OCI-LY3 (cell line): ENCODE results near the gene MACROD2.

Experiments used
- H2AFZ ChIP-seq: fragments of 200-600, 300-600 bp; shearing (Covaris generic); 2 replicates; pipeline ENCODE4 v1.6.0; 2014; ENCODE audit warnings: antibody characterized with exemption, low read depth, low read length
- H3K27ac ChIP-seq: fragments of 200-600, 300-600 bp; sonication (generic); 2 replicates; pipeline ENCODE4 v1.5.1; 2014; ENCODE audit warnings: mild to moderate bottlenecking, low read length, moderate library complexity, mixed read lengths
- H3K27me3 ChIP-seq: fragments of 200-600, 300-600 bp; sonication (generic); 2 replicates; pipeline ENCODE4 v1.6.1; 2014; ENCODE audit warnings: low read depth, low read length, mixed read lengths
- H3K36me3 ChIP-seq: fragments of 200-600, 300-600 bp; sonication (generic); replicated peaks from 2 replicates; pipeline ENCODE3; 2014; ENCODE audit warnings: low read depth, low read length, mixed read lengths
- H3K4me1 ChIP-seq: fragments of 300-600, 200-600 bp; sonication (generic); 2 replicates; pipeline ENCODE4 v1.6.1; 2014; ENCODE audit warnings: low read length, mixed read lengths
- H3K4me2 ChIP-seq: fragments of 200-600, 300-600 bp; sonication (generic); 2 replicates; pipeline ENCODE4 v1.6.1; 2014; ENCODE audit warnings: low read length, mixed read lengths
- H3K4me3 ChIP-seq: fragments of 300-600, 200-600 bp; sonication (generic); 2 replicates; pipeline ENCODE4 v1.5.1; 2014; ENCODE audit warnings: antibody characterized with exemption, mild to moderate bottlenecking, low read length, moderate library complexity
- H3K79me2 ChIP-seq: fragments of 300-600, 200-600 bp; shearing (Covaris generic); 2 replicates; pipeline ENCODE4 v1.6.1; 2014; ENCODE audit warnings: mild to moderate bottlenecking, low read length, mixed read lengths
- H3K9ac ChIP-seq: fragments of 300-600, 200-600 bp; shearing (Covaris generic); 2 replicates; pipeline ENCODE4 v1.6.0; 2014; ENCODE audit warnings: mild to moderate bottlenecking, low read length, moderate library complexity
- H3K9me3 ChIP-seq: fragments of 200-600, 300-600 bp; shearing (Covaris generic); 2 replicates; pipeline ENCODE4 v1.6.1; 2014; ENCODE audit warnings: low read length, mixed read lengths; ENCODE audit not compliant: insufficient read depth
- H4K20me1 ChIP-seq: fragments of 200-600, 300-600 bp; sonication (generic); 2 replicates; pipeline ENCODE4 v1.6.1; 2016; ENCODE audit warnings: low read length, mixed read lengths; ENCODE audit not compliant: insufficient read depth
- EZH2phosphoT487 ChIP-seq: fragments of 200-600 bp; shearing (Covaris generic); IDR thresholded peaks from 2 replicates; pipeline ENCODE4 v1.6.1; 2018; ENCODE audit warnings: antibody characterized with exemption, mixed run types, low read depth
- TF ChIP-seq, protein P1 (sequence below): fragments of 200-600, 300-600 bp; sonication (generic); IDR thresholded peaks from 2 replicates; pipeline ENCODE4 v1.5.1; 2014; ENCODE audit warnings: antibody characterized with exemption, low read length, low read depth

The MACROD2 gene

DNA sequence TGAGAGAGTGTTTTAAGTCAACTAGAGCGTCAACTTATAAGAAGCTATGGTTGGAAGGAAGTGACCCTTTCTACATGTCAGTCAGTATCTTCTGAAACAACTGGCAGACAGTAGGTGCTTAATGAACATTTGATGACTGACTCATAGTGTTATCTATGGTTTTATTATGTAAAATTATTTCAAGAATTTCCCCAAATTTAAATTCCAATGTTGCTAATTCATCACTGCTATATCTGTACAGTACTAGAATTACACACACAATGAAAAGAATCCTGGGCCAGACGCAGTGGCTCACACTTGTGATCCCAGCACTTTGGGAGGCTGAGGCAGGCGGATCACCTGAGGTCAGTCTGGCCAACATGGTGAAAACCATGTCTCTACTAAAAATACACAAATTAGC is 1063.5 kb downstream of the MACROD2 start:
- no peak for TF ChIP-seq EZH2phosphoT487
- TF ChIP-seq, protein P1, sequence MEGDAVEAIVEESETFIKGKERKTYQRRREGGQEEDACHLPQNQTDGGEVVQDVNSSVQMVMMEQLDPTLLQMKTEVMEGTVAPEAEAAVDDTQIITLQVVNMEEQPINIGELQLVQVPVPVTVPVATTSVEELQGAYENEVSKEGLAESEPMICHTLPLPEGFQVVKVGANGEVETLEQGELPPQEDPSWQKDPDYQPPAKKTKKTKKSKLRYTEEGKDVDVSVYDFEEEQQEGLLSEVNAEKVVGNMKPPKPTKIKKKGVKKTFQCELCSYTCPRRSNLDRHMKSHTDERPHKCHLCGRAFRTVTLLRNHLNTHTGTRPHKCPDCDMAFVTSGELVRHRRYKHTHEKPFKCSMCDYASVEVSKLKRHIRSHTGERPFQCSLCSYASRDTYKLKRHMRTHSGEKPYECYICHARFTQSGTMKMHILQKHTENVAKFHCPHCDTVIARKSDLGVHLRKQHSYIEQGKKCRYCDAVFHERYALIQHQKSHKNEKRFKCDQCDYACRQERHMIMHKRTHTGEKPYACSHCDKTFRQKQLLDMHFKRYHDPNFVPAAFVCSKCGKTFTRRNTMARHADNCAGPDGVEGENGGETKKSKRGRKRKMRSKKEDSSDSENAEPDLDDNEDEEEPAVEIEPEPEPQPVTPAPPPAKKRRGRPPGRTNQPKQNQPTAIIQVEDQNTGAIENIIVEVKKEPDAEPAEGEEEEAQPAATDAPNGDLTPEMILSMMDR, result no peak

DNA sequence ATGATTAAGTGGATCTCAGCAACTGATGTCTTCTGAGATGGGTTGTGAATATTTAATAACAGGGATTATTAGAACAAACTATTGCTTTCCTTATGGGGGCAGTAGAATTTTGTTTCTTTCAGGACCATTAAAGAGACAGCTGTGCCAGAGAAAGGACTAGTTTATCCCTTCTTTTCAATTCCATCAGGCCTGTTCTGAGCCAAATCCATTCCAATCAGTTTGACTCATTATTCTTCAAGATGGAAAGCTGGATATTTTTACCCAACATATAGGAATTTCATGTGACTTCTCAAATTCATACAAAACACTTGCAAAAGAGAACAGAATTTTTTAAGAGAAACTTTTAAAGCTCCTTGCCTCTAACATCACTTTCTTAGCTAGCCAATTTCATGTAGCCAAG is 1064.1 kb downstream of the MACROD2 start:
- TF ChIP-seq EZH2phosphoT487, result no peak
- TF ChIP-seq, protein P1, result 0 out of 2 replicates have a peak, but pooled peaks have one; percentile 16
- Histone ChIP-seq H3K36me3 (no peaks in the 10 kb centered on the region), H3K4me1 (peaks cover 17% of the 10 kb centered on the region), H3K27ac (no peak overlapping the region), H3K79me2 (no peaks in the 10 kb centered on the region), H2AFZ (no peak overlapping the region), H3K4me3 (no peak overlapping the region), H3K27me3 (peaks cover 3% of the 10 kb centered on the region; the same call in 1 of the 2 replicates), H3K9ac (no peak overlapping the region), H3K9me3 (no peaks in the 10 kb centered on the region), H4K20me1 (no peaks in the 10 kb centered on the region), H3K4me2 (no peak overlapping the region)

More for the DNA sequence above, 1063.5 kb downstream of the MACROD2 start:
- Histone ChIP-seq H3K9me3 (no peaks in the 10 kb centered on the region), H3K27ac (no peak overlapping the region), H3K79me2 (no peaks in the 10 kb centered on the region), H3K9ac (no peak overlapping the region), H4K20me1 (no peaks in the 10 kb centered on the region), H3K4me1 (peaks cover 14% of the 10 kb centered on the region), H3K27me3 (peaks cover under 1% of the 10 kb centered on the region; the same call in 1 of the 2 replicates), H2AFZ (no peak overlapping the region), H3K36me3 (no peaks in the 10 kb centered on the region), H3K4me2 (no peak overlapping the region), H3K4me3 (no peak overlapping the region)

DNA sequence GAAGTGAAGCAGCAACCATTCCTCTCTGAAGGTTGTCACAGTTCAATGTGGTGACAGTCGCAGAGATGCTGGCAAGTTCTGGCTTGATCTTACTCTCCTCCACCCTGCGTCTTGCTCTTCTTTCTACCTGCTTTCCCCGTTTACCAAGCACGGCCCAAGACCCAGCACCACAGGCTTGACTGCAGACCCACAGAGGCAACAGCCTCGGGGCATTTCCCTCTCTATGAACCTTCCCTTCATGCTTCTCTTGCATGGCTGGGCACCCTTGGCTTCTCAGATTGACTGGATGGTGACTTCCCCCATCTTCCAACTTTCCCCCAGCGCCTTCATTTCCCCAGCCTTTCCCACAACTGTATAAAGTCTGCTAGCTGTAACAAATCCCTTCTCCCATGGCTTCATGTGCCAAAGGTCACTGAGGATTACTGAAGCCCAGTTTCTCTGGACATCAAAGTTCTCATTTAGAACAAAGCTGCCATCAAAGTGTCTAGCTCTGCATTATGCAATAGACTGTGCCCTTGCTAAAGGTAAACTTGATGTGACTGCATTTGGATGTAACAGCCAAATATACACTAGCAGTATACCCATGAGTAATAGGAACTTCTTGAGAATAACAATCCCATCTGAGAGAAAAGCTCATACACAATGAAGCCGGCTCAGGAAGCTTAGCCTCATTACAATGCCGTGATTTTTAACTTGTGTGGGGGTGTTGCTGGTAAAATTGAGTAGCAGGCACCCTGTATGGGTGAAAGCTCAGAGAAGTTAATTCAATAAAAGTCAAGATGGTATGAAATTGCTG is 1065.1 kb downstream of the MACROD2 start:
- TF ChIP-seq, protein P1, result no peak
- TF ChIP-seq EZH2phosphoT487, result no peak
- no peak overlapping the region for H3K4me3 ChIP-seq
- no peaks in the 10 kb centered on the region for H3K79me2 ChIP-seq
- H3K27me3 ChIP-seq, result peaks cover 3% of the 10 kb centered on the region; the same call in 1 of the 2 replicates
- peaks cover 19% of the 10 kb centered on the region for H3K4me1 ChIP-seq
- H3K9me3 ChIP-seq, result no peaks in the 10 kb centered on the region
- no peaks in the 10 kb centered on the region for H3K36me3 ChIP-seq
- no peaks in the 10 kb centered on the region for H4K20me1 ChIP-seq
- no peak overlapping the region for H3K9ac ChIP-seq
- no peak overlapping the region for H2AFZ ChIP-seq
- H3K4me2 ChIP-seq, result peak overlapping the region; percentile 43
- H3K27ac ChIP-seq, result no peak overlapping the region

DNA sequence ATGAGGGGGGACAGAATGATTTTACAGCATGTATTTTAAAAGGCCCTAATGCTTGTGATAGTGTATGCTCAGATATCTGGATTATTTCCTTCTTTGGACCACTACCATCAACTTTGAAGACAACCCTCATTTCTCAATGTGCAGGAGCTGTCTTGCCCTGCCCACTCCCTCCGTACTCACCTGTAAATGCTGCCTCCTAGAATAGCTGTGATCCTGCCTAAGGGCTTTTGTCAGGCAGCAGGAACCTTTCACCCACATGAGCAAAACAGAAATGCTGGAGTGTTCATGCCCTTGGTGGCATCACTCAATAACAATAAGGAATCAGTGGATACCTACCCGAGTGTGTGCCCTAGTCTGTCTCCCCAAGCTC is 1065.7 kb downstream of the MACROD2 start:
- no peaks in the 10 kb centered on the region for H3K36me3 ChIP-seq
- H3K4me1 ChIP-seq, result peaks cover 19% of the 10 kb centered on the region
- no peaks in the 10 kb centered on the region for H3K9me3 ChIP-seq
- no peak overlapping the region for H3K4me3 ChIP-seq
- H4K20me1 ChIP-seq, result no peaks in the 10 kb centered on the region
- no peak overlapping the region for H3K9ac ChIP-seq
- no peak overlapping the region for H3K27ac ChIP-seq
- no peaks in the 10 kb centered on the region for H3K79me2 ChIP-seq
- H3K27me3 ChIP-seq, result peaks cover 3% of the 10 kb centered on the region; the same call in 1 of the 2 replicates
- TF ChIP-seq EZH2phosphoT487, result no peak
- TF ChIP-seq, protein P1, result no peak
- H2AFZ ChIP-seq, result no peak overlapping the region
- H3K4me2 ChIP-seq, result no peak overlapping the region
